GM12874 (cell line): ENCODE measurements around the gene ARHGDIG.

ENCODE experiments used
- CTCF ChIP-seq: IDR thresholded peaks from 2 replicates; pipeline ENCODE4 v1.5.1; 2011; ENCODE audit warnings: low read depth, mild to moderate bottlenecking, control low read depth, low read length, moderate library complexity; ENCODE audit not compliant: insufficient read depth

ARHGDIG gene

GRCh38 chr16:259226-259625 lies 21.2 kb upstream of the ARHGDIG start:
- TF ChIP-seq CTCF, result no peak

GRCh38 chr16:259814-260253 lies 20.6 kb upstream of the ARHGDIG start:
- no peak for TF ChIP-seq CTCF

GRCh38 chr16:260326-260725 lies 20.1 kb upstream of the ARHGDIG start:
- TF ChIP-seq CTCF, result no peak

- TF ChIP-seq CTCF, result no peak
Observed at GRCh38 chr16:261031-261691, 19.2 kb upstream of the ARHGDIG start.

- TF ChIP-seq CTCF, result no peak
Observed at GRCh38 chr16:262121-262745, 18.2 kb upstream of the ARHGDIG start.

- TF ChIP-seq CTCF, result no peak
Observed at GRCh38 chr16:263182-263774, 17.1 kb upstream of the ARHGDIG start.

- no peak for TF ChIP-seq CTCF
Observed at GRCh38 chr16:263944-264343, 16.4 kb upstream of the ARHGDIG start.
